ENCODE measurements around the gene PROSER3. TPM values are rescaled to one million over a fixed set of nuclear protein-coding genes. Genes with fewer than 3 reads are reported as not detected.
A peak's percentile ranks its signal among the peaks of the same experiment; 100 is the strongest.

PROSER3 gene
- total and polyA plus RNA-seq, 2 of the 13 experiments (the other 11 are each of a cell fraction or from before 2014, with no cell fraction given), result 5.1 to 5.7 TPM

- 0 out of 2 replicates have a peak, but pooled peaks have one; percentile 35 for TF ChIP-seq KLF6 (CRISPR knock-in tag; IDR thresholded peaks at IDR 0.05)
- peak; percentile 29; the same call in 1 of the 2 replicates for TF ChIP-seq MYPOP (CRISPR knock-in tag; IDR thresholded peaks at IDR 0.05)
- no peak for TF ChIP-seq HCFC1 (IDR thresholded peaks at IDR 0.05; ENCODE audit: low read depth, low read length)
- no peak for TF ChIP-seq RFX1 (IDR thresholded peaks at IDR 0.05)
- TF ChIP-seq BRF2 (CRISPR knock-in tag; IDR thresholded peaks at IDR 0.05), result no peak
- TF ChIP-seq ZNF891 (CRISPR knock-in tag; IDR thresholded peaks at IDR 0.05), result peak; percentile 69; the same call in 1 of the 2 replicates
- no peak for TF ChIP-seq ZBTB33 (CRISPR knock-in tag; IDR thresholded peaks at IDR 0.05)
- no peak for TF ChIP-seq ZBTB3 (CRISPR knock-in tag; IDR thresholded peaks at IDR 0.05; ENCODE audit: borderline replicate concordance, low read depth)
- TF ChIP-seq DZIP1 (CRISPR knock-in tag; IDR thresholded peaks at IDR 0.05), result 0 out of 2 replicates have a peak, but pooled peaks have one; percentile 75
- 0 out of 2 replicates have a peak, but pooled peaks have one; percentile 43 for TF ChIP-seq EEA1 (CRISPR knock-in tag; IDR thresholded peaks at IDR 0.05; ENCODE audit: borderline replicate concordance)
- TF ChIP-seq KAT2B (IDR thresholded peaks at IDR 0.05; ENCODE audit: borderline replicate concordance, low read depth, low read length), result no peak
- 0 out of 2 replicates have a peak, but pooled peaks have one; percentile 40 for TF ChIP-seq SP4 (CRISPR knock-in tag; IDR thresholded peaks at IDR 0.05)
- TF ChIP-seq SOX6 (IDR thresholded peaks at IDR 0.05), result no peak
- TF ChIP-seq SOX6 (CRISPR knock-in tag; IDR thresholded peaks at IDR 0.05), result no peak
- TF ChIP-seq ETV5 (CRISPR knock-in tag; IDR thresholded peaks at IDR 0.05; ENCODE audit: borderline replicate concordance), result 0 out of 2 replicates have a peak, but pooled peaks have one; percentile 20
- TF ChIP-seq THAP7 (CRISPR knock-in tag; IDR thresholded peaks at IDR 0.05), result no peak
- peak; percentile 39; the same call in 1 of the 2 replicates for TF ChIP-seq ZNF607 (CRISPR knock-in tag; IDR thresholded peaks at IDR 0.05; ENCODE audit: borderline replicate concordance)
- TF ChIP-seq RXRA (CRISPR knock-in tag; IDR thresholded peaks at IDR 0.05), result no peak
- TF ChIP-seq KDM2A (CRISPR knock-in tag; IDR thresholded peaks at IDR 0.05; ENCODE audit: borderline replicate concordance, low read depth), result peak; percentile 93
- TF ChIP-seq JUN (CRISPR knock-in tag; IDR thresholded peaks at IDR 0.05), result 0 out of 2 replicates have a peak, but pooled peaks have one; percentile 48
- TF ChIP-seq ZNF280B (CRISPR knock-in tag; IDR thresholded peaks at IDR 0.05; ENCODE audit: borderline replicate concordance), result peak; percentile 68; the same call in 1 of the 2 replicates
- TF ChIP-seq TAF1 (CRISPR knock-in tag; IDR thresholded peaks at IDR 0.05), result no peak
Observed at GRCh38 chr19:35797663-35798062, 39.7 kb downstream of the PROSER3 start (continued).

Data from HepG2 (cell line).